OCI-LY3 (cell line): ENCODE results near the gene CMAS.

ENCODE experiments used
- CTCF ChIP-seq: fragments of 200-600, 300-600 bp; sonication (generic); IDR thresholded peaks from 2 replicates; pipeline ENCODE4 v1.5.1; 2014; ENCODE audit warnings: antibody characterized with exemption, low read length, low read depth
- EZH2phosphoT487 ChIP-seq: fragments of 200-600 bp; shearing (Covaris generic); IDR thresholded peaks from 2 replicates; pipeline ENCODE4 v1.6.1; 2018; ENCODE audit warnings: antibody characterized with exemption, mixed run types, low read depth

- TF ChIP-seq CTCF (no peak), EZH2phosphoT487 (no peak)
Measured at GRCh38 chr12:22037947-22038346, 8.1 kb upstream of the CMAS start.
